ENCODE data around the gene NBPF12.
"Not testable (repeated sequence)": the region's sequence is repeated elsewhere in the genome, so short reads cannot be mapped to it uniquely, and the experiment has no call there.

Gene NBPF12

DNA sequence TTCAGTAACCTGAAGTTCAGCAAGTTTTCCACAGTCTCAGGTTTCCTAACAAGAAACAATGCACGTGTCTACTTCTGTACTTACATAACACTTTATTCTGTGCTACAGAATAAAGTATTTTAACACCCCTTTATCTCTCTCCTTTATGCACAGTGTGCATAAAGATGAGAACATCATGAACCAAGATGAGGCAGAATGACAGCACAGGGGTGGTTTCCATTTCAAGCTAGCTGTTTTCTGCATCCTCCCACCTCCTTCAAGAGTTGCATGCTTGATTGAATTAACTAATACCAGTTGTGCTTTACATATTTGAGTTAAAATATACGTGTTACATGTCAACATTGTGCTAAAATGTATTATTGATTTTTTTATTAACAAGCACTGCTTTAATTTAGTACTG, 14.0 kb upstream of the NBPF12 start:
- not testable (repeated sequence) for H3K9me2 ChIP-seq (replicated peaks; ENCODE audit: insufficient read depth, low read length); H3K27ac ChIP-seq (ENCODE audit: low read length); H3K4me3 ChIP-seq (ENCODE audit: low read length); H3K27me3 ChIP-seq (replicated peaks; ENCODE audit: insufficient read depth, low read length); H2AFZ ChIP-seq (ENCODE audit: low read length); H3K79me2 ChIP-seq (ENCODE audit: low read length); H3K9me3 ChIP-seq (replicated peaks; ENCODE audit: insufficient read depth, low read length); H3K36me3 ChIP-seq (replicated peaks; ENCODE audit: insufficient read depth, low read length); H3K9ac ChIP-seq (ENCODE audit: low read length); H4K20me1 ChIP-seq (ENCODE audit: insufficient read depth, low read length); DNase-seq; H3K4me1 ChIP-seq (ENCODE audit: low read length); H3K4me2 ChIP-seq (ENCODE audit: low read depth, low read length); H3F3A ChIP-seq (ENCODE audit: insufficient read depth, low read length)

DNA sequence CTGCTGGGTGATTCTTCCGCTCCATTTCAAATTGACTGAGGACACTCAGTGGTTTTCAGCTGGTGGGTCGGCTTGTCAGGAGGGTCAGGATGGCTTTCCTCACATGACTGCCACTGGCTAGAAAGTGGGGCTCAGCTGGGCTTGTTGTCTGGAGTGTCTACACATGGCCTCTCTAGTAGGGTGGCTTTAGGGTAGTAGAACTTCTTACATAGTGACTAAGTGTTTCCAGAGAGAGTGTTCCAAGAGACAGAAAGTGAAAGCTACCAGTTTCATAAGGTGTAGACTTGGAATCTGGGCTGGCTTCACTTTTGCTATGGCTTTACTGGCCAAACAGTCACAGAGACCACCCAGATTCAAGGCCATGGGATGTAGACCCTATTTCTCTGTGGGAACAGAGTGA, 11.7 kb upstream of the NBPF12 start:
- not testable (repeated sequence) for H3K4me2 ChIP-seq (ENCODE audit: low read depth, low read length); H3K4me1 ChIP-seq (ENCODE audit: low read length); H3K79me2 ChIP-seq (ENCODE audit: low read length); H2AFZ ChIP-seq (ENCODE audit: low read length); H3K36me3 ChIP-seq (replicated peaks; ENCODE audit: insufficient read depth, low read length); H4K20me1 ChIP-seq (ENCODE audit: insufficient read depth, low read length); H3K27me3 ChIP-seq (replicated peaks; ENCODE audit: insufficient read depth, low read length); H3K27ac ChIP-seq (ENCODE audit: low read length); DNase-seq; H3F3A ChIP-seq (ENCODE audit: insufficient read depth, low read length); H3K9ac ChIP-seq (ENCODE audit: low read length); H3K9me2 ChIP-seq (replicated peaks; ENCODE audit: insufficient read depth, low read length); H3K9me3 ChIP-seq (replicated peaks; ENCODE audit: insufficient read depth, low read length); H3K4me3 ChIP-seq (ENCODE audit: low read length)

DNA sequence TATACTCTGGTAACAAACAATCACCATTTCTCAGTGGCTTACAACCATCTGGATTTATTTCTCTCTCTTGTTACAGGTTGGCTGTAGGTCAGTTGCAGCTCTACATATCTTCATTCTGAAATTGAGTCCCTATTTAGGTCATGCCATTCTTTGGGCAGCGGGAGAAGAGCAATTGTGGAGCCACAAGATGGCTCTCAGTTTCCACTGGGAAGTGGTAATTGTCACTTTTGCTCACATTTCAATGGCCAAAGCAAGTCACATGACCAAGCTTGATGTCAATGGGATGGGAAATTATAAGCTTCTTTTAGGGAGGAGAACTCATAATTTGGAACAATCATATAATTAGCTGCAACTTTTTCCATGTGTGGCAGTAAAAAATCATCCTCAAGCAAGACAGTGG, 7.9 kb upstream of the NBPF12 start:
- H2AFZ ChIP-seq (ENCODE audit: low read length); H3K79me2 ChIP-seq (ENCODE audit: low read length); H3K4me2 ChIP-seq (ENCODE audit: low read depth, low read length); H3K27ac ChIP-seq (ENCODE audit: low read length); H3K9me2 ChIP-seq (replicated peaks; ENCODE audit: insufficient read depth, low read length); H3K36me3 ChIP-seq (replicated peaks; ENCODE audit: insufficient read depth, low read length); H3K9me3 ChIP-seq (replicated peaks; ENCODE audit: insufficient read depth, low read length); H3F3A ChIP-seq (ENCODE audit: insufficient read depth, low read length); H4K20me1 ChIP-seq (ENCODE audit: insufficient read depth, low read length); H3K4me1 ChIP-seq (ENCODE audit: low read length); H3K9ac ChIP-seq (ENCODE audit: low read length); DNase-seq; H3K27me3 ChIP-seq (replicated peaks; ENCODE audit: insufficient read depth, low read length); H3K4me3 ChIP-seq (ENCODE audit: low read length): not testable (repeated sequence)

DNA sequence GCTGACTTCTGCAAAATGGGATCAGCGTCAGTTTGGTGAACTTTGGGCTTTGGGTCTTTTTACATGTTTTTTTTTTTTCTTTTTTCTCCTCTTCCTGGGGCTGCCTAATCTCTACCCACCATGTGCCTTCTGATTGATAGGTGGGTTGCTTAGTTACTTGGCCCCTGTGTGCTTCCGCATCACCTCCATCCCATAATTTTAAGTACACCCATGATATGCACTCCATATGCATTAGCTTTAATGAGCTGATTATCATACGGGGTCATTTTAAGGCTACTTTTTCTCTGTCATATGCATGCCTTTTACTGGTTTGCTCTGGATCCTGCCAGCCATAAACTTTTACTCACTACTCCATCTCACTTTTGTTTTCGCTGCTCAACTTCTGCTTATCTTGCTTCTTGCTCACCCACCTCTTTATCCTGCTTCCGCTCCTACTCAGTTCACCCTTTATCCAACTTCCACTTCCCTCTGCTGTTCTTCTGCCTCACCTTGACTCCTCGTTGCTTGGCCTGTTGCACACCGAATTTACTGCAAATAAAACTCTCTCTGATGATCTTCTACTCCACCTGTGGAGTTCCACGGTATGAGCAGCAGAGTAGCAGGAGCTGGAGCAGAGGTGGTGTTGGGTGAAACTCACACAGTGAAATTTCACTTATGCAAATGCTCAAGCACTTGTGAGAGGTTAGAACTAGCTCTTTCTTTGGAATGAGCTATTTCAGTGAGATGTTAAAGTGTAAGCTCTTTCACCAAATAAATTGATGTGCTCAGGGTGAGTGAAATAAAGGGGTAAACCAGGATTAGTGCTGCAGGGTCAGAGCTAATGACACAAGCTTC, 3.5 kb upstream of the NBPF12 start:
- peak overlapping the region; percentile 27; the same call in 1 of the 2 replicates for H3K4me2 ChIP-seq (ENCODE audit: low read depth, low read length)
- not testable (repeated sequence) for H3F3A ChIP-seq (ENCODE audit: insufficient read depth, low read length); H2AFZ ChIP-seq (ENCODE audit: low read length); H3K9me2 ChIP-seq (replicated peaks; ENCODE audit: insufficient read depth, low read length); H3K9ac ChIP-seq (ENCODE audit: low read length); H4K20me1 ChIP-seq (ENCODE audit: insufficient read depth, low read length); H3K36me3 ChIP-seq (replicated peaks; ENCODE audit: insufficient read depth, low read length); H3K27me3 ChIP-seq (replicated peaks; ENCODE audit: insufficient read depth, low read length); H3K9me3 ChIP-seq (replicated peaks; ENCODE audit: insufficient read depth, low read length); H3K27ac ChIP-seq (ENCODE audit: low read length); H3K4me3 ChIP-seq (ENCODE audit: low read length); H3K79me2 ChIP-seq (ENCODE audit: low read length); H3K4me1 ChIP-seq (ENCODE audit: low read length)
- peak; percentile 47 for DNase-seq

DNA sequence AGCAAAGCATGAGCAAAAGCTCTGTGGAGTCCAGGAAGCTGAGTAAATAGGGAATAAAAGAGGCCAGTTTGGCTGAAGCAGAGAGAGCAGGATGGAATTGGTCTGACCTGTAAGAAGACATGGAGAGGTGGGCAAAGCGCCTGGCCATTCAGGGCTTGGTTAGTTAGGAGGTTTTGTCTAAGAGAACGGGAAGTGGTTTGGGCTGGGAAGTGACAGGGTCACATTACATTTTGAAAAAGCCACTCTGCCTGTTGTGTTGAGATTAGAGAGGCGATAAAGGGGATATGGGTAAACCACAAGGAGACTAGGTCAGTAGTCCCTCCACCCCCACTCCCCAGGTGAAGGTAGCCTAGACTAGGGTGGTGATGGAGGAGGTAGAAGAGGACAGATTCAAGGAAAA, 662 bp upstream of the NBPF12 start:
- H3K9me2 ChIP-seq (replicated peaks; ENCODE audit: insufficient read depth, low read length); H3K4me1 ChIP-seq (ENCODE audit: low read length); H3K4me3 ChIP-seq (ENCODE audit: low read length); H3K4me2 ChIP-seq (ENCODE audit: low read depth, low read length); H4K20me1 ChIP-seq (ENCODE audit: insufficient read depth, low read length); H2AFZ ChIP-seq (ENCODE audit: low read length); H3K36me3 ChIP-seq (replicated peaks; ENCODE audit: insufficient read depth, low read length); H3K27me3 ChIP-seq (replicated peaks; ENCODE audit: insufficient read depth, low read length); H3K9ac ChIP-seq (ENCODE audit: low read length); H3K27ac ChIP-seq (ENCODE audit: low read length); H3K9me3 ChIP-seq (replicated peaks; ENCODE audit: insufficient read depth, low read length); DNase-seq; H3F3A ChIP-seq (ENCODE audit: insufficient read depth, low read length): not testable (repeated sequence)
- peaks cover 11% of the 10 kb centered on the region for H3K79me2 ChIP-seq (ENCODE audit: low read length)

DNA sequence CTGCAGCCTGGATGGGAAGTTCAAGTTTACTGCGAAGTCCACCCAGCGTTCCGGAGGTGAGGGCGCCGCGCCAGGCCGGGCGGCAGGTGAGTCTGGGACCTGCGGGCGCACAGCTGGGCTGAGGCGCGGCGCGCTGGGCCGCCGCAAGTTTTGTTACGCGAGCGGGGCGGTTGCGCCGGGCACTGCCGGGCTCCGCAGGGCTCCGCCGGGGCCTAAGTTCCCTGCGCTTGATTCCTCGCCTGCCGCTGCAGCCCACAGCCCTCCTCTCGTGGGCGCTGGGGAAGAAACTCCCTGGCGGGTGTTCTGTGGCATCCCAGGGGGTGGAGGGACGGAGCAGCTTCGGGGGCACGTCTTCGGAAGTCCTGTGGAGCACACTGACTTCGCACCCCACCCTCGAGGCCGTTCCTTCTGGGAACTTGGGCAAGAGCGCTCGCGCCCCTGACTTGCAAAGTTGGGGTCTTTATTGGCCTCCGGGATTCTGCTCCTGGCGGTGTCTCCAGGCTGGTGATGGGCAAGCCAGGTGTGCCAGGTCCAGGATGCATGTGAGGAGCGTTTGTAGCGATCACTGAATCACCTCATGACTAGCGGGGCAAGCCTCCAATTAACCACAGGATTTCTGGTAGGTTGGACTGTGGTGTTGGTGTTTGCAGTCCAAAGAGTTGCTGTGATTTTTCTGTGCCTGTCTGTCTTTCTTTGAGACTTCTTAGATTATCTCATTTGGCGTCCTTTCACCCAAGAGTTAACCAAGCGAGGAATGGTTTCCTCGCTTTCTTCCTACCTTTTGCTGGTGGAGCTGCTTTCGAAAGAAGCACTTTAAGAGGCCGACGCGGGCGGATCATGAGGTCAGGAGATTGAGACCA, 1.0 kb downstream of the NBPF12 start:
- not testable (repeated sequence) for H3K9me2 ChIP-seq (replicated peaks; ENCODE audit: insufficient read depth, low read length); H3K27me3 ChIP-seq (replicated peaks; ENCODE audit: insufficient read depth, low read length); H3K9me3 ChIP-seq (replicated peaks; ENCODE audit: insufficient read depth, low read length); H4K20me1 ChIP-seq (ENCODE audit: insufficient read depth, low read length); H3K36me3 ChIP-seq (replicated peaks; ENCODE audit: insufficient read depth, low read length); H3K4me1 ChIP-seq (ENCODE audit: low read length); H3F3A ChIP-seq (ENCODE audit: insufficient read depth, low read length)
- H2AFZ ChIP-seq (ENCODE audit: low read length): peak overlapping the region; percentile 37; the same call in 1 of the 2 replicates
- peaks cover 11% of the 10 kb centered on the region for H3K79me2 ChIP-seq (ENCODE audit: low read length)
- peak overlapping the region; percentile 65 for H3K4me3 ChIP-seq (ENCODE audit: low read length)
- peak overlapping the region; percentile 64; the same call in 1 of the 2 replicates for H3K9ac ChIP-seq (ENCODE audit: low read length)
- H3K4me2 ChIP-seq (ENCODE audit: low read depth, low read length): peak overlapping the region; percentile 50; the same call in 1 of the 2 replicates
- peak overlapping the region; percentile 54; the same call in 1 of the 2 replicates for H3K27ac ChIP-seq (ENCODE audit: low read length)
- peak; percentile 72 for DNase-seq

DNA sequence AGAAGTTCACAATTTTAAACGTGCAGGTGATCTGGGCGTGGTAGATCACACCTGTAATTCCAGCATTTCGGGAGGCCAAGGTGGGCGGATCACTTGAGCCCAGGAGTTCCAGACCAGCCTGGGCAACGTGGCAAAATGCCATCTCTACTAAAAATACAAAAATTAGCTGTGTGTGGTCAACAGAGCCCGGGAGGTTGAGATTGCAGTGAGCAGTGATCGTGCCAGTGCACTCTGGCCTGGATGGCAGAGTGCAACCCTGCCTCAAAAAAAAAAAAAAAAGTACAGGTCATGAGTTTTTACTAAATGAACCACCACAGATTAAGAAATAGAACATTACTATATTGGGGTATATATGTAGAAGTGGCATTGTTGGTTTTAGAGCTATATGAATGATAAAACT, 2.2 kb downstream of the NBPF12 start:
- peaks cover 11% of the 10 kb centered on the region for H3K79me2 ChIP-seq (ENCODE audit: low read length)
- not testable (repeated sequence) for H2AFZ ChIP-seq (ENCODE audit: low read length); H3K9ac ChIP-seq (ENCODE audit: low read length); H3K4me2 ChIP-seq (ENCODE audit: low read depth, low read length); DNase-seq; H3K27ac ChIP-seq (ENCODE audit: low read length); H3K9me2 ChIP-seq (replicated peaks; ENCODE audit: insufficient read depth, low read length); H4K20me1 ChIP-seq (ENCODE audit: insufficient read depth, low read length); H3F3A ChIP-seq (ENCODE audit: insufficient read depth, low read length); H3K4me1 ChIP-seq (ENCODE audit: low read length); H3K27me3 ChIP-seq (replicated peaks; ENCODE audit: insufficient read depth, low read length); H3K36me3 ChIP-seq (replicated peaks; ENCODE audit: insufficient read depth, low read length); H3K9me3 ChIP-seq (replicated peaks; ENCODE audit: insufficient read depth, low read length); H3K4me3 ChIP-seq (ENCODE audit: low read length)
